Measurements from ENCODE around the gene SPATA12.

- TF ChIP-seq EZH2 (IDR thresholded peaks at IDR 0.05; ENCODE audit: low read depth, unreplicated experiment) = no peak
- peak; percentile 9 to 37; a peak in 2 of 4 replicates for TF ChIP-seq CTCF (conservative IDR thresholded peaks at IDR 0.05; ENCODE audit: low read depth in 2 of 2)
- no peak for TF ChIP-seq CREB1 (CRISPR knock-in tag; IDR thresholded peaks at IDR 0.05; ENCODE audit: low read depth)
- no peak for TF ChIP-seq EZH2phosphoT487 (IDR thresholded peaks at IDR 0.05; ENCODE audit: unreplicated experiment)
These were observed 33.0 kb downstream of the SPATA12 start for GRCh38 chr3:57093489-57093888.

All from GM23338 (cell line).